ENCODE data around the gene SELP. TPM values are rescaled to one million over a fixed set of nuclear protein-coding genes. Genes with fewer than 3 reads are reported as not detected.

SELP gene
- total RNA-seq, 1 experiment from 2014 or later, result not detected

- no peaks in the 10 kb centered on the region for H3K36me3 ChIP-seq
- no peak overlapping the region for H3K4me3 ChIP-seq
- no peak for DNase-seq
- H3K27me3 ChIP-seq, result peaks cover 8% of the 10 kb centered on the region
- no peaks in the 10 kb centered on the region for H3K9me3 ChIP-seq
Measured at GRCh38 chr1:169565335-169566271, 64.3 kb downstream of the SELP start.

GRCh38 chr1:169563650-169564049 is 66.3 kb downstream of the SELP start:
- no peak for DNase-seq
- Histone ChIP-seq H3K4me3 (no peak overlapping the region), H3K9me3 (no peaks in the 10 kb centered on the region), H3K27me3 (peaks cover 10% of the 10 kb centered on the region), H3K36me3 (no peaks in the 10 kb centered on the region)

GRCh38 chr1:169563019-169563615 is 66.8 kb downstream of the SELP start:
- Histone ChIP-seq H3K27me3 (peaks cover 10% of the 10 kb centered on the region), H3K36me3 (no peaks in the 10 kb centered on the region), H3K4me3 (no peak overlapping the region), H3K9me3 (no peaks in the 10 kb centered on the region)
- DNase-seq, result no peak

GRCh38 chr1:169561692-169562091 is 68.2 kb downstream of the SELP start:
- no peaks in the 10 kb centered on the region for H3K9me3 ChIP-seq
- H3K4me3 ChIP-seq, result no peak overlapping the region
- DNase-seq, result no peak
- no peaks in the 10 kb centered on the region for H3K36me3 ChIP-seq
- peaks cover 10% of the 10 kb centered on the region for H3K27me3 ChIP-seq

GRCh38 chr1:169557131-169557530 is 72.8 kb downstream of the SELP start:
- H3K27me3 ChIP-seq, result peaks cover 15% of the 10 kb centered on the region
- DNase-seq, result no peak
- no peaks in the 10 kb centered on the region for H3K36me3 ChIP-seq
- H3K4me3 ChIP-seq, result no peak overlapping the region
- no peaks in the 10 kb centered on the region for H3K9me3 ChIP-seq

- Histone ChIP-seq H3K9me3 (no peaks in the 10 kb centered on the region), H3K36me3 (no peaks in the 10 kb centered on the region)
- no peak for DNase-seq
Measured at GRCh38 chr1:169550294-169550693, 79.6 kb downstream of the SELP start.

GRCh38 chr1:169548282-169548681 is 81.6 kb downstream of the SELP start:
- Histone ChIP-seq H3K4me3 (no peak overlapping the region), H3K36me3 (no peaks in the 10 kb centered on the region), H3K9me3 (no peaks in the 10 kb centered on the region), H3K27me3 (peaks cover 14% of the 10 kb centered on the region)
- no peak for DNase-seq

More at GRCh38 chr1:169550294-169550693, 79.6 kb downstream of the SELP start:
- Histone ChIP-seq H3K27me3 (peaks cover 8% of the 10 kb centered on the region; the same call in 1 of the 2 replicates), H3K4me3 (no peak overlapping the region)

- Histone ChIP-seq H3K9me3 (no peaks in the 10 kb centered on the region), H3K36me3 (no peaks in the 10 kb centered on the region), H3K27me3 (peaks cover 8% of the 10 kb centered on the region), H3K4me3 (no peak overlapping the region)
- DNase-seq, result peak; percentile 33
Measured at GRCh38 chr1:169546087-169546995, 83.6 kb downstream of the SELP start.

GRCh38 chr1:169545472-169545871 is 84.5 kb downstream of the SELP start:
- Histone ChIP-seq H3K36me3 (no peaks in the 10 kb centered on the region), H3K9me3 (no peaks in the 10 kb centered on the region), H3K4me3 (no peak overlapping the region), H3K27me3 (peaks cover 8% of the 10 kb centered on the region)
- no peak for DNase-seq

GRCh38 chr1:169538998-169539871 is 90.7 kb downstream of the SELP start:
- peaks cover 8% of the 10 kb centered on the region; the same call in 1 of the 2 replicates for H3K27me3 ChIP-seq
- no peaks in the 10 kb centered on the region for H3K36me3 ChIP-seq
- no peaks in the 10 kb centered on the region for H3K9me3 ChIP-seq
- H3K4me3 ChIP-seq, result no peak overlapping the region
- DNase-seq, result peak; percentile 68

Other genes starting within 250 kb of the SELP start
- not detected in 2 replicates for gene CCDC181, start 202.7 kb downstream of the SELP start, total RNA-seq (2014; rRNA removed; shearing (Covaris generic); ENCODE audit: low replicate concordance)
- gene SLC19A2, start 144.2 kb downstream of the SELP start, total RNA-seq (2014; rRNA removed; shearing (Covaris generic); ENCODE audit: low replicate concordance), result 6.1 and 10.3 TPM in 2 replicates
- gene F5, start 43.6 kb downstream of the SELP start, total RNA-seq (2014; rRNA removed; shearing (Covaris generic); ENCODE audit: low replicate concordance), result not detected in 2 replicates
- gene SELL, start 81.5 kb upstream of the SELP start, total RNA-seq (2014; rRNA removed; shearing (Covaris generic); ENCODE audit: low replicate concordance), result 0.10 and 1.5 TPM in 2 replicates
- gene SELE, start 104.0 kb upstream of the SELP start, total RNA-seq (2014; rRNA removed; shearing (Covaris generic); ENCODE audit: low replicate concordance), result not detected in 2 replicates
- 11.0 and 27.3 TPM in 2 replicates for gene METTL18, start 164.8 kb upstream of the SELP start, total RNA-seq (2014; rRNA removed; shearing (Covaris generic); ENCODE audit: low replicate concordance)